HG02623 (cell line): ENCODE measurements around the gene GABRR2.
"Not testable (repeated sequence)": the region's sequence is repeated elsewhere in the genome, so short reads cannot be mapped to it uniquely, and the experiment has no call there.

Experiments
- ATAC-seq: cut with Tn5 transposase; IDR thresholded peaks from one replicate; pipeline ENCODE4 v1.9.1; 2021; ENCODE audit warnings: moderate library complexity; ENCODE audit not compliant: unreplicated experiment

Gene GABRR2

DNA sequence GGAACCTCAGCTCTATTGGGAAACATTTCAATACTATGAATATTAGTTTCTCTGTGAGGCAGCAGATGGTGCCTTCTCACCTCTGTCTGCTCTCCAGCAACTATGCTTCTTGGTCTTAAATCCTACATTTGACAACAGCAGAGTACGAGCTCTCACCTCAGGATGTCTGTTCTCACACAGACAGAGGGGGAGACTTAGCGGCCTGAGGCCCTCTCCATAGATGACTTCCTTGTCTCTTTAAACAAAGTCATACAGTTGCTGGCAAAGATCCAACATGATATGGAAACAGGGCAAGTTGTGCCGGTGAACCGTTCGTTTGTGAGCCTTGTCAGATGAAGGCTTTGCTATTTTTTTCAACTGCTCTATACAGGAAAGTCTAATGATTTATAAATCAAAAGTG lies 54.3 kb downstream of the GABRR2 start:
- no peak for ATAC-seq

DNA sequence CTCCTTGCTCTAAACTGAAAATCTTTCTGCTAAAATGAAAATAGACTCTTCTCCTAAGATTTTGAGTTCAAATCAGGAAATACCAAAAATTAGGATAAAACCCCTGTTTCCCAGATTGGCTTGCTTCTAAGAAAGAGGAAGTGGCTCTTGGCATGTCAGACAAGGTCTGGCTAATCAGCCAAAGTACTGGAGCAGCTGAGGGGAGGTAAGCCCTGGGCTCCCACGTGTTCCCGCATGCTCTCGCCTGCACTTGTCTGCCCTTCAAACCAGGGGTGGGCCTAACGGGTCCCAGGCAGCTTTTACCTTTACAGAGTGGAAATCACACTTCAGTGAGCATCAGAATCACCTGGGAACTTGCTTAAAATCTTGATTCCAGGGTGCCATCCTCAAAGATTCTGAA lies 54.8 kb downstream of the GABRR2 start:
- no peak for ATAC-seq

DNA sequence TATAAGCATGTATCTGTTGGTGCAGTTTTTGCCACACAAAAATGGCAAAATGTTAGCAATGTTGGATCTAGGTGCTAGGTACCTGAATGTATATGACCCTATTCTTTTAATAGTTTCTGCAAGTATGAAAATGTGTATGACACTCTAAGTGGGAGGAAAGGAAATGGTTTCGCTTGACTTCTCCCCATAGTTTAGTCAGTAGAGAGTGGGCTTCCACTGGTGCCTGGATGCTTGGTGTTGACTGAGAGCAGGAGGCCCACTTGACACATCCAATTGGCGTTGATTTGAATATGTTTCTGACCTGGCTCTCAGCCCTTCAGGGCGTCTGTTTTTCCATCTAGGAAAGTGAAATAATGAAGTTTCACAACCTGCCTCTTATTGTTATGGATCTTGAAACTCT lies 56.2 kb downstream of the GABRR2 start:
- peak; percentile 54 for ATAC-seq

DNA sequence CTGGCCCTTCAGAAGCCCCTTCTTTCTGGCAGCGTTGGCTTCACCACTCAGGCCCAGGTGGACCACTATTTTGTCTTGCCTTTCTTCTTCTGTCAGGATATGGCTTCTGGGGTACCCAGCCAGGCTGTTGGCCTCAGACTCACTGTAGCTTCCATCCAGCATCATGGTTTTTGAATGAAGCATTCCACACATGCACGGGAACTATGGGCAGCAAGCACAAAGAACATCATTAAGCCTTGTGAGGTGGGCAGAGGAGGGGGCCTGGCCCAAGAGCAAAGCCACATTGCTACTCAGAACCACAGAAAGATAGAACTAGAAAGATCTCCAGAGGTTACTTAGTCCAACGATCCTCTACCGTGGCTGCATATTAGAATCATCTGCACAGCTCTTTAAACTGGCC lies 57.3 kb downstream of the GABRR2 start:
- no peak for ATAC-seq

GRCh38 chr6:89257346-89257745 lies 57.8 kb downstream of the GABRR2 start:
- no peak for ATAC-seq

DNA sequence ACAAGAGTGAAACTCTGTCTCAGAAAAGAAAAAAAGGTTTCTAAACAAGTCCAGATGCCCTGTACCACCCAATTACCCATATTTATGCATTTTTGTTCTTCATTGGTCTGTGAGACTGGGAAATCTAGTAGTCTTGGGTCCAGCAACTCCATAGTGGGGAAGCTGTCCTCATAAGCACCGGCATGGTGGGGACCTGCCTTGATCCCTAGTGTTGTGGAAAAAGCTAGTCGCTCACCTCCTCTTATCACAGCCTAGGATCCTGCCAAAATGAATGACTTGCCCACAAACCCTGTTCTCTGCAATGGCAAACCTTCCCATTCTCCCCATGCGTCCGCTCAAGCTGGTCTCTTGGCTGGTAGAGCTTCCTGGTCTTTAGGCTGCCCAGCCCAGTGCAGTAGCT lies 59.7 kb downstream of the GABRR2 start:
- ATAC-seq = no peak

DNA sequence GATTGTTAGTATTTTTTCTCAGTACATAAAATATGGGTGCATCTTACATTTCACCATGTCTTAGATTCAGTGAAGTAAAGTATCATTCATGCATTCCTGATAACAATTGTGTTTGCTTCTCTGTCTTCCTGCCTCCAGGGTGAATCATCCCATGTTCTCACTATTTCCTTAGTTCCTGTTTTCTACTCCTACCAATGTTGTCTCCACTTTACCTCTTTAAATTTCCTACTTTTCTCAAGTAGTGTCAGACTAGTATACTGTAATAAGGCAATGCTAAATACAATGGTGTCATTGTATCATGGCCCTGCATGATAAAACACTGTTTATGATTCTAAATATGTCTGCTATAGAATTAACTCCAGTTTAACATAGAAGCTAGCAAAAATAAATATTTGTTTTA lies 60.5 kb downstream of the GABRR2 start:
- no peak for ATAC-seq

GRCh38 chr6:89252907-89253306 lies 62.2 kb downstream of the GABRR2 start:
- ATAC-seq = no peak

- ATAC-seq = no peak
Observed at GRCh38 chr6:89251976-89252375, 63.1 kb downstream of the GABRR2 start.

DNA sequence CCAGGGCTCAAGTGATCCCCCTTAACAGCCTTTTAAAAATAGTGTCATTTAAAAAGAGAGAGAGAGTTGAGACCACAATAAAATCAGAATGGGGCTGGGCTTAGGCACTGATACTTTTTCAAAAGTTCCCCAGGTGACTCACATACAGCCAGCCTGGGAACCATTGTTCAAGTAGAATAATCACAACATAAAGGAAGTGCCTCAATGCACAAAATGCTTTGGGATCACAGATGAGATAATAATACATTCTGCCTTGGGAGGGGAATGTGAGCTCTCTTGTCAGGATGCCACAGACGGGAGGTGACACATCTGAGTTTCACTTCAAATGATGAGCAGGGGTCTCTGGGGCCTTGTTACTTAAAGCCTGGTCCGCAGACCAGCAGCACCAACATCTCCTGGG lies 63.9 kb downstream of the GABRR2 start:
- ATAC-seq = no peak

- ATAC-seq = no peak
Observed at GRCh38 chr6:89250239-89250638, 64.9 kb downstream of the GABRR2 start.

GRCh38 chr6:89244241-89244985 lies 70.7 kb downstream of the GABRR2 start:
- peak; percentile 63 for ATAC-seq

DNA sequence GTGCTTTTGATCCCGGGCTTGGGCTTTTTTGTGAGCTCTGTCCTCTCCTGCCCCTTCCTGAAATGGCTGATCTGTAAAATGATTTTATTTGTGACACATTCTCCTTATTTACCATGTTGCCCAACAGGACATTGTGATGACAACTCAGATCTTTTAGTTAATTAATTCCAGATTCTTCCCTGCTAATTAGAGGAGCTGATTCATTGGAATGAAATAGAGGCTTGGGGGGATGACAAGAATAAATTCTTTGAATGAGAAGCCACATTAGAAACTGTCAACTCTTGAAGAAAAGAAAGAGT lies 71.8 kb downstream of the GABRR2 start:
- ATAC-seq = no peak

GRCh38 chr6:89242574-89243330 lies 72.3 kb downstream of the GABRR2 start:
- ATAC-seq = no peak

GRCh38 chr6:89239338-89239737 lies 75.8 kb downstream of the GABRR2 start:
- no peak for ATAC-seq

GRCh38 chr6:89237158-89237557 lies 77.9 kb downstream of the GABRR2 start:
- ATAC-seq = no peak

DNA sequence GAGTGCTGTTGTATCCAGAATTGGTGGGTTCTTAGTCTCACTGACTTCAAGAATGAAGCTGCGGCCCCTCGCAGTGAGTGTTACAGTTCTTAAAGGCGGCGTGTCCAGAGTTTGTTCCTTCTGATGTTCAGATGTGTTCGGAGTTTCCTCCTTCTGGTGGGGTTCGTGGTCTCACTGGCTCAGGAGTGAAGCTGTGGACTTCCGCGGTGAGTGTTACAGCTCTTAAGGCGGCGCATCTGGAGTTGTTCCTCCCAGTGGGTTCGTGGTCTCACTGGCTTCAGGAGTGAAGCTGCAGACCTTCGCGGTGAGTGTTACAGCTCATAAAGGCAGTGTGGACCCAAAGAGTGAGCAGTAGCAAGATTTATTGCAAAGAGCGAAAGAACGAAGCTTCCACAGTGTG lies 81.5 kb downstream of the GABRR2 start:
- not testable (repeated sequence) for ATAC-seq

- no peak for ATAC-seq
Observed at GRCh38 chr6:89222712-89223039, 92.4 kb downstream of the GABRR2 start.

DNA sequence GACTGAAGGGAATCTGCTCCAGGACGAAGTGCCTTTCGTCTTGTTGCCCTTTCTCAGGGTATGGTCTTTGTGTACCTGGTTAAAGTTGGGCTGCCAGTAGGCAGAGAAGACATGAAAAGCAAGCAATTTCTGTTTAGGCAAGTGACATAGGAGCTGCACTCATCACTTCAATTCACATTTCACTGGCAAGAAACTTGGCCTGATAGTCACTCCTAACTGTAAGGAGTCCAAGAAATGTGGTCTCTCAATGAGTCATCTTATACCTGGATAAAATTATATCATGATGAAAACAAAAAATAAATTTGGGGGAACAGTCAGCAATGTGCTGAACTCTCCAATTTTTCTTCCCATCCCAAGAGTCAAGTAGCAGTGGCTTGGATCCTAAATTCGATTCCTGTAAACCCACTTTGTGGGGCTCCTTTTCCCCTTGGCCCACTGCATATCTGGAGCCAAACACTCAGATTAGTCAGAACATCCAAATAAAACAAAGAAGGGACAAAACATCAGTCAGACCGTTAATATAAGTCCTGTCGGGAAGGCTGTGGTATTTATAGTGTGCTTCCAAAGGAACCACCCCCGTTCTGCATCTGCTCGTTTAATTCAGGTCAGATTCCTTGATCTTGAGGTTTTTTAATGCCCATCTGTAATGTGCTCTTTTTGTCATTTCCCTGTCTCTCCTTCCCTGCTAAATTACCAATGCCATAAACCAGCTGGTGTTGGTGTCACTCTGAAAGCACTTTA lies 93.0 kb downstream of the GABRR2 start:
- ATAC-seq = no peak

DNA sequence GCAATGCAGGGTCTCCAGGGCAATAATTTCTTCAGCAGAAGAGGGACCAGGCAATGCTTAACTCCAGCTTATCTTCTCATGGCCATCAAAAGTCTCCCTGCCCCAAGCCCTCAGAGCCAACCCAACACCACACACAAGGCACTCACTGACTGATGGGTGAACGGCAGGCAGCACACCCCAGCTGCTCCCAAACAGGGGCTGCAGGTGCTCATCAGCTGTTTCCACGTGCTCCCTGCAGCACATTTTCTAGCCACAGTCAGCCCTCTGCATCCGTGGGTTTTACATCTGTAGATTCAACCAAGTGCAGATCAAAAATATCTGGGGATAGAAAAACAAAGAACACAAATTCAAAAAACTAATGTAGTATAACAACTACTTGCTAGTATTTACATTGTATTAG lies 94.0 kb downstream of the GABRR2 start:
- no peak for ATAC-seq

- no peak for ATAC-seq
Observed at GRCh38 chr6:89217299-89217910, 97.7 kb downstream of the GABRR2 start, which contains the start of gene GABRR1. GABRR1 (minus strand) TSS chr6:89217358; CDS start chr6:89217322, 36 bp downstream.

GRCh38 chr6:89216411-89216810 lies 98.7 kb downstream of the GABRR2 start:
- no peak for ATAC-seq
